ENCODE results near the gene CHST6.
A peak's percentile ranks its signal among the peaks of the same experiment; 100 is the strongest.
"Not testable (repeated sequence)": the region's sequence is repeated elsewhere in the genome, so short reads cannot be mapped to it uniquely, and the experiment has no call there.

Gene CHST6

DNA sequence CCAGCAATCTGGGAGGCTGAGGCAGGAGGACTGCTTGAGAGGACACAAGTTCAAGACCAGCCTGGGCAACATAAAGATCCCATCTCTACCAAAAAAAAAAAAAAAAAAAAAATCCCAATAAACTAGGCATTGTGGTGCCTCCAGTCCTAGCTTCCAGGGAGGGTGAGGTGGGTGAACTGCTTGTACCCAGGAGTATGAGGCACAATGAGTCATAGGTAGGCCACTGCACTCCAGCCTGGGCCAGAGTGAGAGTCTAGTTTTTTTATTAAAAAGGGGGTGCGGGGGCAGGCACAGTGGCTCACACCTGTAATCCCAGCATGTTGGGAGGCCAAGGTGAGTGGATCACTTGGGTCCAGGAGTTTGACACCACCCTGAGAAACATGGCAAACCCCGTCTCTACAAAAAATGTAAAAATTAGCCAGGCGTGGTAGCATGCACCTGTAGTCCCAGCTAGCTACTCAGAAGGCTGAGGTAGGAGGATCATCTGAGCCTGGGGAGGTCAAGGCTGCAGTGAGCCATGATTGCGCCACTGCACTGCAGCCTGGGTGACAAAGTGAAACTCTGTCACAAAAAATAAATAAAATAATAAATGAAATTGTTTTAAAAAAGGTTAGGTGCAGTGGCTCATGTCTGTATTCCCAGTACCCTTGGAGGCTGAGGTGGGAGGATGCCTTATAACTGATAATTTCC is 7.8 kb upstream of the CHST6 start:
- DNase-seq (ENCODE audit: low spot score): no peak

DNA sequence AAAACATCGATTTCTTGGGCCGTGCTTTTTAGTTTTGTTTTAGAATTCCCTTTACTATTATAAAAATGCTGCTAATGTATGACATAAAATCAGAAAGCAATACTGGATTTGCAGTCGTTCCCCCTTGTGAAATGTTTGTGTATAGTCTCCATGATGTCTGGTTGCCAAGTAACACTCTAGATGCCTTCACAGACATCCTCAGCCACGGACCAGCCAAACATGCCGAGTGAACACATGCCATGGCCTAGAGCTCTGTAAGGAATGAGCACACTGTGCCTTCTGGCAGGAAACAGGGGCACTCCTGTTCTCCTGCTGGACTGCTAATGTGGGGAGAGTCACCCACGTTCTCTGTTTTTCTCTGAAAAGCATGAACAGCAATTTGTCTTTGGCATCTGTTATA is 6.6 kb upstream of the CHST6 start:
- DNase-seq (ENCODE audit: low spot score): not testable (repeated sequence)

DNA sequence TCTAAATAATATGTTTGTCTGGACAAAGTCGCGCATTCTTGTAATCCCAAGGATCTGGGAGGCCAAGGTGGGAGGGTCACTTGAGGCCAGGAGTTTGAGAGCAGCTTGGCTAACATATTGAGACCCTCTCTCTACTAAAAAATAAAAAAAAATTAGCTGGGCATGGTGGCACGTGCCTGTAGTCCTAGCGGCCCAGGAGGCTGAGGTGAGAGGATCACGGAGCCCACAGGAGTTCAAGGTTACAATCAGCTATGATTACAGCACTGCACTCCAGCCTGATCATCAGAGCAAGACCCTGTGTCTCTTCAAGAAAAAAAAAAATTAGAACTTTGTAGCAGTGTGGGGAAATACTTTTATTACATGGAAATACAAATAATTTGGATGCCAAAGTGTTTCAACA is 6.1 kb upstream of the CHST6 start:
- DNase-seq (ENCODE audit: low spot score): no peak

DNA sequence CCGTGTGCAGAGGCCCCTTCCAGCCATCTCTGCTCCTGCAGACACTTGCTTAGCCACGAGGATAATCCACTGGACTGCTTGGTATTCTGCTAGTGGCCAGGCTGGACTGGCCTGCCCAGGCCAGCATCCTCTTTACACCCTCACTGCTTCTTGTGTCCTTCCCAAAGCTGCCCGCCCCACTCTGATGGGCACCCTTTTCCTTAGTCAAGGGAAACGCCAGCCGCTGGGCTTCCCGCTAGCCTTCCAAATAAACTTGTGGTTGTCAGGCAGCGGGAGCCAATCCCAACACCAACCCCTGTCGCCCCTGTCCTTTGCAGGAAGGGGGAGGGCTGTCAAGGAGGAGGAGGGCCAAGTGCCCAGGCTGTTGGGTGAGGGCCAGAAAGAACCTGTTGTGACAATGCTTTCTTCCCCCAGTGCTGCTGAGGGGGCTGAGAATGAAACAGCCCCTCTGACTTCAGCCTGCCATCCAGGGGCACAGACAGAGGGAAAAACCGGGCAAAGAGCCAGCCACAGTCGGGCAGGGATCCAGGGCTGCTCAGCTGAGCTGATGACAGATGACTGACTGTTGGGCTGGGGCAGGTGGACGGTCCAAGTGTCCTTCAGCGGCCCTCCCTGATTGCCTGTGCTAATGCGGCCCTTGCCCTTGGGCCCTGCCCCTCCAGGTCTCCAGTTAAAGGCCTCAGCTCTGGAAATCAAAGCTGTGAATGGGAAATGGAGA is 3.5 kb upstream of the CHST6 start:
- peak; percentile 79 for DNase-seq (ENCODE audit: low spot score)

DNA sequence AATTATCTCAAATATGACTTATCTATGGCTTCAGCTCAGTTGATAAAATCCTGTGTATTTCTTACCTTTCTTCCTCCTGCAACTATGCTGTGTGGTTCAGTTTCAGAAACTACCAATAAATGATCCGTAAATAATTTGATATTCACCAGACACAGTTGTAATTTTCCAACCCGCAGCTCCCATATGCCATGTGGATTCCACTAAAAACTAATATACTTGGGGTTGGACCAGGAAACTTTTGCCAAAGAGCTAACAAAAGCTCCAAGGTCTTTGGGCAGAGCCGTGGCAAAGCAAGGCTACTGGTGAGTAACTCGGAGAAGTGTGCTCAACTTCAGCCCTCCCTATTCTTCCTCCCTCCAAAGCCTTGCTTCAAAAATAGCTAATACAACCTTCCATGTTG is 2.3 kb upstream of the CHST6 start:
- no peak for DNase-seq (ENCODE audit: low spot score)

DNA sequence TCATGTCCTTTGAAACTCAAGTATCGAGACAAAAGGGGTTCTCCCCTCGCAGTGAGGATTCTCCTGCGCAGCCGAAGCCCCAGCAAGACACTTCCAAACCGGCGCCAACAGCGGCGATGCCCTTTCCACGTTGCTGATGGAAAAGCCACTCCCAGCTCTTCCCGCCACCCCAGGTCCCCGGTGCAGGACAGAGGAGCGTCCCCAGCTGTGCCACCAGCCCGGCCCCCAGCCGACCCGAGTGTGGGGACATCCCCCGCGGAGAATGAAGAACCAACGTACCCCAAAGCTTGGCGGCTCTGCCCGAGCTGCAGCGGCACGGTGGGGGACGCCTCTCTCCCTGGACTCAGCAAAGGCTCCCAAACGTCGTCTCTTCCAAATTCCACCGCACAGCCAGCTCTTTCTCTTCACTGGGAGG is 573 bp downstream of the CHST6 start:
- DNase-seq (ENCODE audit: low spot score): peak; percentile 37

DNA sequence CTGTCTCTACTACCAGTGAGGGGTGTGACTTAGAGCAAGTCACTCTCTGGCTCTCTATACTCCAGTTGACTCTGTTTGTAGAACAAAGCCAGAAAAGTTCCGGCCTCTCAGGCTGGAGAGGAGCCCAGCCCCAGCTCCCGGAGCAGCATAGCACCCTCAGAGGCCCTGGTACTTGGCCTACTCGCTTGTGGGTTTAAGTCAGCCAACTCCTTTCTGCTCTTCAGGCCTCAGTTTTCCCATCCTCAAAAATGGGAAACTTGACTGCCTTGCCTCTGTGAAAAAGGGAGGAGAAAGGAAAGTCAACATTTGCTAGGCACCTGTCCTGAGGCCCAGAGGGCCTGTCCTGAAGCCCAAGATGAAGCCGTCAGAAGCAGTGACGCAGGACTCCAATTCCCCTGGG is 1.1 kb downstream of the CHST6 start:
- DNase-seq (ENCODE audit: low spot score): peak; percentile 51

DNA sequence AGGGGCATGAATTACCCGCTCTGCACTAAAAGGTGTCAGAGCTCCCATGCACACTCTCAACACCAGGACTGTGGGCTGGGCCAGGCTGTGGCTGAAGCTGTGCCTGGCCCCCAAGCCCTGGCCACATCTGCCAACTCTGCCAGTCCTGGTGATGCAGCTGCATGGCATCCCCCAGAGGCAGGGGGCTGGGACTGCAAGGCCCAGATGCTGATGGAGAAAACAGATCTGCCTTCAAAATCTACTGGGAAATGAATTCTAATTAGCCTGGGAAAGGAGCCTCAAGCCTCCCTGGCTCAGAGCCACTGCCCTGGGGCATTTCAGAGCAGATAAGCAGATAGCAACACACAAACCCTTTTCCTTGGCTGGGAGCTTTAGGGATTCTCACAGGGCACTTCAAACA is 3.4 kb downstream of the CHST6 start:
- DNase-seq (ENCODE audit: low spot score): peak; percentile 93

DNA sequence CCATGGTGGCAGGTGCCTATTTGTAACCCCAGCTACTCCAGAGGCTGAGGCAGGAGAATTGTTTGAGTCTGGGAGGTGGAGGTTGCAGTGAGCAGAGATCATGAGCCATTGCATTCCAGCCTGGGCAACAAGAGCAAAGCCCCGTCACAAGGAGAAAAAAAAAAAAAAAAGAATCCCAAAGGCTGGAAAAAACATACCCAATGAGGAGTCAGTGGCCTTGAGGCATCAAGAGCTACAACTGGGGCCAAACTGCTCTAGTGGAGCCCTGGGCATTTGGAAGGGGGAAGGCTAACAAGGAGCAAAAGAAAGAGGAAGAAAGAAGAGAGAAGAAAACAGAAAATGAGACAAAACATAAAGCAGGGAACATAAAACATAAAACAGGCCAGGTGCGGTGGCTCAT is 6.9 kb downstream of the CHST6 start:
- DNase-seq (ENCODE audit: low spot score): no peak

DNA sequence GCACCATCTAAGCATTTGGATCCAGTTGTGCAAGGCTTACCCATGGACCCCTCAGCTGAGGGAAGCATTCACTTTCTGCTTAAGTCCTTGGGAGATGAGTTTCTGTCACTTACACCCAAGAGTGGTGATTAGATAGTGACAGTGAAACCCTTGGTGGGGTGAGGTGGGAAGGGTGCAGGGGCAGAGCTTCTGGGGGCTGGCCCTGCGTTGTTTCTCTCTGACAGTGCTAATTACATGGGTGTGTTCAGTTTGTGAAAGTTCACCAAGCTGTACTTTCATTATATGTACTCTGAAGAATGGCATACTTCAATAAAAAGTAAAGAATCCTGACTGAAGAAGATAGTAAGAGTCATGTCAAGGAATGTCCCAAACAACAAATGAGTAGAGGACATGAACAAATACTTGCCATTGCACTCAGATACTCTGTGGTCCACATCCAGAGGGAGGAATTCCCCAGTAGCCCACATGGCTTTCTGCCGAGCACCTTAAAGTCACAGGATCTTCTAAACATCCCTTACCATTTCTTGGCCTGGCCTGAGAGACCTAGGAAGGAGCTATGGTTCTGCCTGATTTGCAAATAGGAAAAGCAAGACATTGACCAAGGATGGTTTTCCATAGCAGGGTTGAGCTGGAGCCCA is 8.4 kb downstream of the CHST6 start:
- no peak for DNase-seq (ENCODE audit: low spot score)

DNA sequence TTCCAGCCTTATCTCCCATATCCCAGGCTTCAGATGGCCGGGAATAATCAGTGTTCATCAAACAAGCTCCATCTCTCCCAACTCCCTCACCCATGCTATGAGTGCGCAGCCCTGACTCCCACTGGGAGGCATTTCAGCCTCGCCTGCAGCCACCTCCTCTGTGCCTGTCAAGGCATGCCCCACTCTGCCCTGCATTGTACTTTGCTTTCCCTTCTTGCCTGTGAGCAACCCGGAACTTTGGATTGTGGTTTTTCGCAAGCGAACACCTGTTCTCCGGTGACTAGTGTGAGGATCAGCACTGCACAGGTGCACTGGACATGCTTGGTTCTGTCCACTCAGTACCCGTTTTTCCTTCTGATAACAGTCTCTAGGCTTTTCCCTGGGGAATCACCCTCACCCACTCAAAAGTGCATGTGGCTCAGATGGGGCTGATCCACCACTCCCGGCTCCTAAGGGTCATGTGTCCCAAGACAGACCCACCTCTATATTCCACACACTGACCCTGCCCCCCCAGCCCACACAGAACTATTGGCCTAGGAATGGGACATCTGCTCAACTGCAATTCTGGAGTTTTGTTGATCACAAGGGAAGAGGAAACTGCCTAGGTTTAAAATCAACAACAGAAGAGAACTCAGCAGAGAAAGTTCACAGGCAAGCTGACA is 9.1 kb downstream of the CHST6 start:
- DNase-seq (ENCODE audit: low spot score): no peak

DNA sequence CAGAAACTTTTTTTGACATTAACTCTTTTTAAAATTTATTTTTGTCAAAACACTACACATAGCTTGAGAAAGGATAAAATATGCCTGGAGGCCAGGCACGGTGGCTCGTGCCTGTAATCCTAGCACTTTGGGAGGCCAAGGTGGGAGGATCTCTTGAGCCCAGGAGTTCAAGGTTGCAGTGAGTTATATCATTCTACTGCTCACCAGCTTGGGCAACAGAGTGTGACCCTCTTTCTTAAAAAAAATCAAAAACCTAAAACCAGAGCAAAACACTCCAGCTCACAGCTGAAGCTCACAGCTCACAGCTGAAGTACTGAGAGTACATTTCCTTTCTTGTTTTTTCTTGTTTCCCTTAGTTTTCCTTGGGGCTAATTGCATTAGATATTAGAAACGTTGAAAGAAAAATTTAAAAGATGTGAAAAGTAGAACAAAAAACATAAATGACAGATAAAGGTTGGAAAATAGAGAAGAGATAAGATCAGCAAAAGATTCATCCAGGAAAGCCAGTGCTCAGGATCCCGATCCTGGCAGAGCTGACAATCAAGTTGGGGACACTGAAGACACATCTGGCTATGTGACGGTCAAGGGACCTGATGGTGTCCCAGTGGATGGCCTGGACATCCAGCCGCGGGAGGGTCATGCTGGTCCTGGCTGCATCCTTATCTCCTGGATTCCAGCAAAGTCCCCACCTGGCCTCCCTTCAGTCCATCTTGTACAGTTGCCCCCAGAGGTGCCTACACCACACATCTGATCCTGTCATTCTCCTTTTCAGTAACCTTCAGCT is 9.8 kb downstream of the CHST6 start:
- DNase-seq (ENCODE audit: low spot score): no peak

DNA sequence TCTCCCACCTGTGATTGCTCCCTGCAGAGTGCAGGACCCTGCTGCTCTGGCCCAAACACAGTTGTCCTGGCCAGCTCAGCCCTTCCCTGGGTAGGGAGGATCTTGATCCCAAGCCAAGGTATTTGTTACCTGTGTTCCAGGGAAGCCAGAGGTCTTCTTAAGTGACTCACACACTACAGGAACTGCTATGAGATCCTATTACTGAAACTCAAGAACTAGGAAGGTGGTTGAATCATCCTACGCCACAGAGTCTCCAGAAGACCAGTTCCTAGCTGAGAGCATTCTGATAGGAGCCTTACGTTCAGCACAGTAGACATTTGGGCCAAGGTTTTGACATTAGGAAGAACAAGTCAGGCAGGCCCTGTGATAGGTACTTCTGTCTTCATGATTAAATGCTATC is 12.0 kb downstream of the CHST6 start:
- DNase-seq (ENCODE audit: low spot score): no peak

DNA sequence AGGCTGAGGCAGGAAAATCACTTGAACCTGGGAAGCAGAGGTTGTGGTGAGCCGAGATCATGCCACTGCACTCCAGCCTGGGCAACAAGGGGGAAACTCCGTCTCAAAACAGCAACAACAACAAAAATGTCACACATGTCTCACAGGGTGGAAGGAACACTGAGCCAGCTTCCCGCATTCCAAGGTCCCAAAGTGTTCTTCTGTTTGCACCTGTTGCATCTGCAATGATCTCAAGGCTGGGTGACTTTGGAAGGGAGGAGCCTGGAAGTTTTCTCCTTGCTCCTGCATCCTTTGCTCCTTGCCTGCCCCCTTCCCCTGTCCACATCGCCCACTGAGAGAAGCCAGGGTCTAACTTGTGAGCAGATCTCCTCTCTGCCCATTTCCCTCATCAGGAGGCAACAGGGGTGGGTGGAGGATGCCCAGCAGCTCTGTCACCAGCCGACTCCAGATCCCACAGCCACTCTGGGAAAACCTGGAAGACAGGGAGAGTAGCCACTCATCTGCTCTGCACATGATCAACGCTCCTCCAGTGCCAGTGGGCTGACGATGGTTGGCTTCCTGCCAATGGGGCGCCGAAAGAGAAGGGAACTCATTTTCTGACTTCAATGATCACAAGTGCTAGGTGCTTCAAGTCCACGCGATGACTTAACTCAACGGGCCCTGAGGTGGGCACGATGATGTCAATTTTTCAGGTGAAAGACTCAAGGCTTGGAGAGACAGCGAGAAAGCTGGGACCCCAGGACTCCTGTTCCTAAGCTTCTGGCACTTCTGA is 12.6 kb downstream of the CHST6 start:
- DNase-seq (ENCODE audit: low spot score): no peak

DNA sequence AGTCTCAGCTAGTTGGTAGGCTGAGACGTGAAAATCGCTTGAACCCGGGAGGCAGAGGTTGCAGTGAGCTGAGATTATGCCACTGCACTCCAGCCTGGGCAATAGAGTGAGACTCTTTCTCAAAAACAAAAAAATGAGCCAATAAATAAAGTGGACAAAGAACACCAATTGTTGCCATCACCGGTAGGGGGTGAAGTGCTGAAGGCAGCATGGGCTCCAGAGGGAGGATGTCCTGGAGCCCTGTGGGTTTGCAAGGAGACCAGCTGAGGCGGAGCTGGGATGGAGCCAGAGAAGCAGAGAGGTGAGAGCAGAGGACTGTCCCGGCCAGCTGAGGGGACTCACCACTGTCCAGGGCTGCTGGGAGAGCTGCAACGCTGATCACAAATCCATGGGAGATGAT is 13.8 kb downstream of the CHST6 start:
- DNase-seq (ENCODE audit: low spot score): no peak

DNA sequence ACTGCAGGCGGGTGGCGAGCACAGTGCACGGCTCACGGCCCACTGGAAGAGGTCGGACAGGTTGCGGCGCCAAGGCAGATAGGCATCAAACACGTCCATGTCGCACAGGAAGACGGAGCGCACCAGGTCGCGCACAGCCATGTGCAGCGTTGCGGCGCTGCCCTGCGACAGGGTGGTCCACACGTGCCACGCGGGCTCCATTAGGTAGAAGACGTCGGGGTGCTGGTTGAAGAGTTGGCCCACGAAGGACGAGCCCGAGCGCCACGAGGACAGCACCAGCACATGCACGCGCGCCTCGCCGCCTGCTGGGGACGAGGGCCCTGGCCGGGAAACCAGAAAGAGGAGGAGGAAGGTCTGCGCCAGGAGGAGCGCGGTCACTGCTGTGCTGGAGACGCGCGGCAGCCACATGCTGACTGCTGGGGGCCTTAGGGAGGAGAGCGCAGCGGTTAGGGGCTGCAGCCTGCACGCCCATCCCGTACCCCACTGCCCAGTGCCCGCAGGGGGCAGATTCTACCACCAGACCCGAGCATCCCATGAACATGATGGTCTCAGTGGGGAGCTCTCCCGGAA is 15.7 kb downstream of the CHST6 start:
- no peak for DNase-seq (ENCODE audit: low spot score)

DNA sequence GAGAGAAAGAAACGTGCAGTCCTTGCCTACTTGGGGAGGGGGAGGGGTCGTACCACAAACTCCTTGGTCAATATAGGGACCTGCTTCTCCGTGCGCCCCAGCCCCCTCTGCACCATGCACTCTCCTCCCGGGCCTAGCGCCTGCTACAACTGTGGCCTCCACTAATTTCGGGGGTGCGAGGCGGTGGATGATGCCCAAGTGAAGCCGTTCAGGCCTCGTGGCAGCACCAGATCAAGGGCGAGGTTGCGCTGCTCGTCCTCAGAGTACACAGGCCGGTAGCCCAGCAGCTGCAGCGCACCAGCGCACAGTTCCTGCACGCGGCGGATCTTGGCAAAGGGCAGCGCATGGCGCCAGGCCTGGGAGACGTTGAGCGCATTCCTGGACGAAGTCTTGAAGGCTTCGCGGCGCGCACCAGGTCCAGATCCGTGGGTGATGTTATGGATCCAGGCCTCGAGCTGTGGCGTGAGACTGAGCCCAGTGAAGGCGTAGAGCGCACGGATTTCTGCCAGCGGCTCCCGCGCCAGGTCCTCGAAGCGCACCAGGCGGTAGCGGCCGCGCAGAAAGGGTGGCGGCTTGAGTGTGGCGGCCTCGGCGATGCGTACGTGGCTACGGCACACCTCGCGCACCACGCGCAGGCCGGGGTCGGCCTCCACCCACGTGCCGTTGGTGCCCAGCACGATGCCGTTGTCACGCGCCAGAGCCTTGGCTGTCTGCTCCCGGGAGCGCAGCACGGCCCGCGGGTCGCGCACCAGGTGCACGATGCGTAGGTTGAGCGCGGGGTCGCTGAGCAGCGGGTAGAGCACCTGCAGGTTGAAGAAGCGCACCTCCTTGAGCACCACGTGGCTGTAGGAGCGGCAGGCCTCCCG is 16.5 kb downstream of the CHST6 start:
- no peak for DNase-seq (ENCODE audit: low spot score)

DNA sequence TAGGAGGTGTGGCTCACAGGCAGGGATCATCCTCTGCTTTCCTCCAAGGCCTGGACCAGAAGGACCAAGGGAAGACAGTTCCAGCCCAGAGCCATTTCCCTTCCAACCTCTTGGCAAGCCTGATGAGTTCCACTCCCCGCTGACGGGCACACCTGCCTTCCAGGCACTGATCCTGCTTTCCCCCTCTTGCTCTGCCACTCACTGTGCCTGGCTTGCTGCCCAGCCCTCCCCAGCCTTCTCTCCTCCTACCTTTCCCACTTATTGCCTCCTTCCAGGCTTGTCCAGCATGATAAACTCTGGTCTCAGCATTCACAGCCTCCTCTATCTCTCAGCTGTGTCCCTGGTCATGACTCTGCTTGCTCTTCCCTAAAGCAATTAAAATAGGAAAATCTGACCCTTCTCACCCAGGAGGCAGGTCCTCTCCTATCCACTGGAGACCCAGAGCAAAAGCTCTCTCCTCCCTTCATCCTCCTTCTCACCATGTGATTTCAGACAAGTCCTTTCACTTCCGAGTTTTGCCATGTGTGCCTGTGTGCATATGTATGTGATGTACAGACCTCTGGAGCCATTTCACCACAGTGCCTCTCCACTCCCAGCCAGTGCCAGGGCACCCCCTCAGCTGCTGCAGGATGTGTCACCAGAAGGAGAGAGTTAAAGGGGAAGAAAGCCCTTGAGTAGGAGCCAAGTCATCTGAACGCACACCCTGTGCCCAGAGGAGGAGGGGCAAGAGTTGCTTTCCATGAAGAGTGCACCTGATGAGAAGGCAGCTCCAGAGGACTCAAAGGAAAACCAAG is 17.4 kb downstream of the CHST6 start:
- no peak for DNase-seq (ENCODE audit: low spot score)

DNA sequence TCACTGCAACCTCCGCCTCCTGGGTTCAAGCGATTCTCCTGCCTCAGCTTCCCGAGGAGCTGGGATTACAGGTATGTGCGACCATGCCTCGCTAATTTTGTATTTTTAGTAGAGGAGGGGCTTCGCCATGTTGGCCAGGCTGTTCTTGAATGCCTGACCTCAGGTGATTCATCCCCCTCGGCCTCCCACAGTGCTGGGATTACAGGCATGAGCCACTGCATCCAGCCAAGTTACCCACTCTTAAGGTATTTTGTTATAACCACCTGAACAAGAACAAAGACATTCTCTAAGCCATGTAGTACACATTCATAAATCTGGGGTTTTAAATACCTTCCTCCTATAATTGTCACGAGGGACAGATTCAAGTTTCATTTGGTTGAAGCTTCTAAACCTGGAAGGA is 18.4 kb downstream of the CHST6 start:
- no peak for DNase-seq (ENCODE audit: low spot score)

Data from globus pallidus (tissue), 1 donor.